ENCODE results near the gene CDS2.

- TF ChIP-seq SUZ12 (IDR thresholded peaks at IDR 0.05; ENCODE audit: extremely low read depth, insufficient read depth, insufficient read length) = no peak
- TF ChIP-seq YY1 (IDR thresholded peaks at IDR 0.05; ENCODE audit: insufficient read depth, insufficient read length) = no peak
Measured at GRCh38 chr20:5190444-5190843, 63.6 kb downstream of the CDS2 start.

All from NT2/D1 (cell line).